Fibroblast of the aortic adventitia (primary cell): ENCODE measurements around the gene METTL8. TPM values are rescaled to one million over a fixed set of nuclear protein-coding genes. Genes with fewer than 3 reads are reported as not detected.
"Not testable (repeated sequence)": the region's sequence is repeated elsewhere in the genome, so short reads cannot be mapped to it uniquely, and the experiment has no call there.

Experiments
- DNase-seq: peaks from one replicate; pipeline ENCODE4 v3.0.0-alpha.2; 2010; ENCODE audit warnings: low read depth
- H3K4me3 ChIP-seq: 2 replicates; pipeline ENCODE4 v1.5.1; 2011; ENCODE audit warnings: low read depth, mild to moderate bottlenecking, control low read depth, low read length, moderate library complexity
- CTCF ChIP-seq: IDR thresholded peaks from 2 replicates; pipeline ENCODE4 v1.5.1; 2011; ENCODE audit warnings: mild to moderate bottlenecking, low read length, control low read depth, inconsistent platforms; ENCODE audit not compliant: insufficient read depth
- total RNA-seq: library from RNA; depleted of rRNA; stranded (reverse); fragments of >200 nt; gene quantifications from 2 replicates; pipeline ENCODE4 v1.2.3, GENCODE V29; 2012; ENCODE audit warnings: low replicate concordance

Gene METTL8
- total RNA-seq, 1 donor = 34.6 TPM

DNA sequence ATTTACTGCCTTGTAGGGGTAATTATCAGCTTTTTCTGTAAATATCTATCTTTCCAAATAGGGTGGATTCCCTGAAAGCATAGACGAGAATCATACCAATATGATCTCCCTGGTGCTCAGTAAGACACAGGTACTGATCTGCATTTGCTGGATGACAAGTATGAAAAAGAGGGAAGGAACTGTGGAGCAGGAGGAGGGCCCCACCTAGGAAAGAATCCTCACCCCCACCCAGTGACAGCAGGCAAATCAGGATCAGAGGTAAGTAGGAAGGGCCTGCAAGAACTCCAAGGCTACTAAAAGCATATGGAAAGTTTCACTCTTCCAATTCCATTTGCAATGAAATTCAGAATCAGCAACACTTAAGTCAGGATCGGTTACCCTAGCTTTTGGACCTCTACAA lies 42.3 kb downstream of the METTL8 start:
- no peak overlapping the region for H3K4me3 ChIP-seq
- DNase-seq = no peak
- no peak for TF ChIP-seq CTCF

- peak; percentile 87 for DNase-seq
- no peak overlapping the region for H3K4me3 ChIP-seq
- no peak for TF ChIP-seq CTCF
These were observed 42.8 kb downstream of the METTL8 start for GRCh38 chr2:171390941-171391516.

- no peak overlapping the region for H3K4me3 ChIP-seq
- DNase-seq = no peak
These were observed 44.0 kb downstream of the METTL8 start for GRCh38 chr2:171389780-171390179.

DNA sequence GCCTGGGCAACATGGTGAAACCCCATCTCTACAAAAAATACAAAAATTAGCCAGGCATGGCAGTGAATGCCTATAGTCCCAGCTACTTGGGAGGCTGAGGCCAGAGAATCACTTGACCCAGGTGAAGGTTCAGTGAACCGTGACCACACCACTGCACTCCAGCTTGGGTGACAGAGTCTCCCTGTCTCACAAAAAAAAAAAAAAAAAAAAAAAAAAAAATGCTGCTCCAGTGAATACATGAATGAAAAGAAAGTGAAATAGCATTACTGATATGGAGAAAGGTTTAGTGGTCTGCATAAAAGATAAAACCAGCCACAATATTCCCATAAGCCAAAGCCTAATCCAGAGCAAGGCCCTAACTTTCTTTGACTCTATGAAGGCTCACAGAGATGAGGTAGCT lies 44.5 kb downstream of the METTL8 start:
- no peak for DNase-seq
- TF ChIP-seq CTCF = no peak
- no peak overlapping the region for H3K4me3 ChIP-seq

More at GRCh38 chr2:171389780-171390179, 44.0 kb downstream of the METTL8 start:
- TF ChIP-seq CTCF = no peak

GRCh38 chr2:171387052-171387451 lies 46.7 kb downstream of the METTL8 start:
- H3K4me3 ChIP-seq = no peak overlapping the region
- no peak for DNase-seq
- no peak for TF ChIP-seq CTCF

DNA sequence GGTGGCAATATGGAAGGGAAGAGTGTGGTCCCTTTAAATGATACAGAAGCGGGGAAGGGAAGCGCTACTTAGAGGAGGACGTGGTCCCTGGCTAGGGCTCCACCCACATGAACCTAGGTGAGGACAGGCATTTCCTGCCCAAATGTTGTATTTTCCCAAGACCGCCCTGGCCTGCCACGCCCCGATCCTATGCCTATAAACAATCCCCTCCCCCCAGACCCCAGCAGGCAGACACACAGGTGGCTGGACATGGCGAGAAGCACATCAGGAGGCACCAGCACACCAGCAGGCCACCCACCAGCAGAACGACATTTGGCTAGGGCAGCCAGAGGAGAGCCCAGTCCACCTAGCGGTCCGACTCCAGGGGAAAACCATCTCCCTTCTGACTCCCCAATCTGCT lies 47.2 kb downstream of the METTL8 start:
- no peak overlapping the region for H3K4me3 ChIP-seq
- TF ChIP-seq CTCF = no peak
- no peak for DNase-seq

DNA sequence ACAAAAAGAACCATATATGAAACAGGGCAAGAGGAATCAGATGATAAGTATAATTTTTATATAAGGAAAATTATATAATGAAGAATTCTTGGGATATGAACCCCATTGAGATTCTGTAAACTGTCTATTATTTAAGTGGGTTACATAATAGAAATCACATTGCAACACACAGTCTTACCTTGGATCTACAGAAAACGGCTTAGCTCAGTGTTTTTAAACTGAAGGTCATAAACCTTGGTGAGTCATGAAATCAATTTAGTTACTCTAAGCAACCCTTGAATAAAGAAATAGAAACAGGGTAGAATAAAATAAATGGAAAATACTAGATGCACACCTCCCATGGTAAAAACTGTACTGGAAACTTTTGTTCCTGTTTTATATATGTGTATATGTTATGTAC lies 50.7 kb downstream of the METTL8 start:
- DNase-seq = peak; percentile 15
- no peak overlapping the region for H3K4me3 ChIP-seq
- no peak for TF ChIP-seq CTCF

DNA sequence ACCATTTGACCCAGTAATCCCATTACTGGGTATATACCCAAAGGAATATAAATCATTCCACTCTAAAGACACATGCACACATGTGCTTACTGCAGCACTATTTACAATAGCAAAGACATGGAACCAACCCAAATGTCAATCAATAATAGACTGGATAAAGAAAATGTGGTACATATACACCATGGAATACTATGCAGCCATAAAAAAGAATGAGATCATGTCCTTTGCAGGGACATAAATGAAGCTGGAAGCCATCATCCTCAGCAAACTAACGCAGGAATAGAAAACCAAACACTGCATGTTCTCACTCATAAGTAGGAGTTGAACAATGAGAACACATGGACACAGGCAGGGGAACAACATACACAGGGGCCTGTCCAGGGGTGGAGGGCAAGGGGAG lies 51.6 kb downstream of the METTL8 start:
- not testable (repeated sequence) for H3K4me3 ChIP-seq, DNase-seq

- not testable (repeated sequence) for H3K4me3 ChIP-seq
These were observed 55.9 kb downstream of the METTL8 start for GRCh38 chr2:171377852-171378251.

More at GRCh38 chr2:171377852-171378251, 55.9 kb downstream of the METTL8 start:
- not testable (repeated sequence) for DNase-seq
